ENCODE results near the gene CNNM2. TPM values are rescaled to one million over a fixed set of nuclear protein-coding genes. Genes with fewer than 3 reads are reported as not detected.
"Not testable (repeated sequence)": the region's sequence is repeated elsewhere in the genome, so short reads cannot be mapped to it uniquely, and the experiment has no call there.

CNNM2 gene
- total RNA-seq, 1 experiment from 2014 or later: 13.9 TPM

- DNase-seq (ENCODE audit: low spot score): no peak
Observed at GRCh38 chr10:102967123-102967522, 49.0 kb downstream of the CNNM2 start.

GRCh38 chr10:102970562-102971340 lies 52.7 kb downstream of the CNNM2 start:
- no peak for DNase-seq (ENCODE audit: low spot score)

GRCh38 chr10:102975483-102976379 lies 57.6 kb downstream of the CNNM2 start:
- no peak for DNase-seq (ENCODE audit: low spot score)

DNA sequence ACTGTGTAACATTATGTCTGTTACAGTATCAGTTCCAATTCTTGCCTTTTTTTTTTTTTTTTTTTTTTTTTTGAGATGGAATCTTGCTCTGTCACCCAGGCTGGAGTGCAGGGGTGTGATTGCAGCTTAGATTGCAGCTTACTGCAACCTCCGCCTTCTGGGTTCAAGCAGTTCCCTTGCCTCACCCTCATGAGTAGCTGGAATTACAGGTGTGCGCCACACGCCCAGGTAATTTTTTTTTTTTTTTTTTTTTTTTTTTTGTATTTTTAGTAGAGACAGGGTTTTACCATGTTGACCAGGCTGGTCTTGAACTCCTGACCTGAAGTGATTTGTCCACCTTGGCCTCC lies 58.3 kb downstream of the CNNM2 start:
- DNase-seq (ENCODE audit: low spot score): not testable (repeated sequence)

- no peak for DNase-seq (ENCODE audit: low spot score)
Observed at GRCh38 chr10:102982296-102982695, 64.2 kb downstream of the CNNM2 start.

DNA sequence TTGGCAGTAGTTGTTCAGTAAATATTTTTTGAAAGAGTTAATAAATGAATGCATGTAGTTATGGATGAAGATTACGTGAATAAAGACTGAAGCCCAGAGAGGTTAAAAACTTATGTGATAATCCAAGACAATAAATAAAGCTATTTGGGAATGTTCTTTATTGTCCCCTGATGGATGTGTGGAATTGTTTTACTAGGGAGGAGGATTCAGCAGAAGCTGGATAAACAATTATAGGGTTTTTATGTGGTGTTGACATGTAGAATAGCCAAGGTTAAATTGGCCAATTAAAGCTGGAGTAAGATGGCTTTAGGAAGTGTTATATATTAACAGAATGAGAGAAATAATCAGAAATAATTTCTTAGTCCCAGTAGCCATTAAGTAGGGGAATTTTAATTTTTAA lies 66.0 kb downstream of the CNNM2 start:
- DNase-seq (ENCODE audit: low spot score): no peak

GRCh38 chr10:102985811-102986210 lies 67.7 kb downstream of the CNNM2 start:
- DNase-seq (ENCODE audit: low spot score): no peak

- no peak for DNase-seq (ENCODE audit: low spot score)
Observed at GRCh38 chr10:102988404-102989314, 70.6 kb downstream of the CNNM2 start.

DNA sequence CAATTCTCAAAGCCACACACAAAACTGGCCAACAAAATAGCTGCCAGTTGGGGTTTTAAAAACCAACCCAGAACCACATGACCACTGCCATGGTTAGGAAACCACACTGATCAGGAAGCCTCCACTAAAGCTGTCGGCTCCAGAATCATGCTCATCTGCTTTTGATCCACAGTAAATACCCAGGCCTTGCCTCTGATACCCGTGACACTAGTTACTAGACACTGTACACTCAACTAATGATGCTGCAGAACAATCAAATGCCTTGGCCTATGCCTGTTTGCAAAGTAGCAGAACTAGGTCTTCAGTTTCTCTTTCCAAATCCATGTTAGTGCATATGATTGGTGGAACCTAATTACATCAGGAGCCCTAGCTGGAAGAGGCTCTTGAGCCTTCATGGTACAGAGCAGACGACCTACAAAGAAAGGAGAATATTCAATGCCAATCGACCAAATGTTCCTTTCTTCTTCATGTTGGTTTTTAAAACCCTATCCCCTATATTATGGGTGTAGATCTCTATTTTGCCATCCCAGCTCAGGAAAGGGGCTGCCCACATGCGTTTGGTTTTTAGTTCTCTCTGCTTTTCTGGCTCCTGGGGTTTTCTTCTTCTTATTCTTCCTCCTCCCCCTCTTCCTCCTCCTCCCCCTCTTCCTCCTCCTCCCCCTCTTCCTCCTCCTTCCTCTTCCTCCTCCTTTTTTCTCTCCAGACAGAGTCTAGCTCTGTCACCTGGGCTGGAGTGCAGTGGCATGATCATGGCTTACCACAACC lies 76.6 kb downstream of the CNNM2 start:
- DNase-seq (ENCODE audit: low spot score): no peak

DNA sequence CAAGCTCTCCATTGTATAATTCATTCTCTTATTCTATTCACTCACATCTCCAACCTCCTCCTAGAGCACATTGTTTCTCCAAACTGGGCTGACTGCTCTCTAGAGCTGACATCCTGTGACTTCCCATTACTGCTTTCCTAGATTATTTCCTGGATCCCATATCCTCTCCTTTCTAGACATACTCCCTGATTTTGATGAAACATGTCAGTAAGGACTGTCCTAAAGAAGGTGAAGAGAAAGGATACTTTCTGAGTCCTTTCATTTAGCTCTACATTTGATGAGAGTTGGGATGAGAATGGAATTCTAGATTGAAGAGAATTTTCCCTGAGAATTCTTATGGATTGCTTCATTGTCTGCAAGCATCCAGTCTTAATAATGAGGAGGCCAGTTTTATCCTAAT lies 78.8 kb downstream of the CNNM2 start:
- DNase-seq (ENCODE audit: low spot score): no peak

- DNase-seq (ENCODE audit: low spot score): no peak
Observed at GRCh38 chr10:102997998-102998397, 79.9 kb downstream of the CNNM2 start.

DNA sequence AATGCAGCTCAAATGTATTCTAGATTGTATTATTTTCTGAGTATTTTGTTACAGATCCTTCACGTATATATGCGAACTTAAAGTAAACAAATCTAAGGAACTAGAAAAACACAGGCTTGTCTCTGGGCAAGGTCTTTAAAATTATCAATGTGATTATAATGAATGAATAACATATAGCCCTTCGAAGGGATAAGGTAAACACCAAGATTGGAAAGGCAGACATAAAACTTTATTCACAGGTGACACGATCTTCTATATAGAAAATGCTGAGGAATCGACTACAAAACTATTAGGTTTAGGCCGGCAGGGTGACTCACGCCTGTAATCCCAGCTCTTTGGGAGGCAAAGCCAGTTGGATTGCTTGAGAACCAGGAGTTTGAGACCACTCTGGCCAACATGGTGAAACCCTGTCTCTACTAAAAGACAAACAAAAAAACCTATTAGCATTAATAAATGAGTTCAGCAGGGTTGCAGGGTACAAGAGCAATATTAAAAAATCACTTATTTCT lies 80.4 kb downstream of the CNNM2 start:
- DNase-seq (ENCODE audit: low spot score): no peak

GRCh38 chr10:103000050-103000449 lies 82.0 kb downstream of the CNNM2 start:
- not testable (repeated sequence) for DNase-seq (ENCODE audit: low spot score)

GRCh38 chr10:103007017-103007416 lies 88.9 kb downstream of the CNNM2 start:
- no peak for DNase-seq (ENCODE audit: low spot score)

- DNase-seq (ENCODE audit: low spot score): no peak
Observed at GRCh38 chr10:103013416-103013815, 95.3 kb downstream of the CNNM2 start.

DNA sequence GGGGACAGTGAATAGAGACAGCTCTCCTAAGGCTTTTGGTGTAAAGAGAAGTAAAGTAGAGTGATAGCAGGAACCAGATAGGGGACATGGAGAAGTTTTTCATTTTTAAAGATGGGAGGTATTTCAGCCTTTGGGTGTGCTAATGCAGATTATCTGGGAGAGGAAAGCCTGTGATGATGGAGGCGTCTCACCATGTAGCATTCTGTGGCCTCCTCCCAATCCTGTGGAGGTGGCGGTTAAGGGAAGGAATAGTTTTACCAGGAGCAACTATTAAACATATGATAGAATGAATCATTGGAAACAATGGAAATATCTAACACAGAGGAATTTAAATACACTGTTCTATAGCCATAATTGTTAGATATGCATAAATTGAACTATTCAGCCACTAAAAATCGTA lies 101.3 kb downstream of the CNNM2 start:
- no peak for DNase-seq (ENCODE audit: low spot score)

DNA sequence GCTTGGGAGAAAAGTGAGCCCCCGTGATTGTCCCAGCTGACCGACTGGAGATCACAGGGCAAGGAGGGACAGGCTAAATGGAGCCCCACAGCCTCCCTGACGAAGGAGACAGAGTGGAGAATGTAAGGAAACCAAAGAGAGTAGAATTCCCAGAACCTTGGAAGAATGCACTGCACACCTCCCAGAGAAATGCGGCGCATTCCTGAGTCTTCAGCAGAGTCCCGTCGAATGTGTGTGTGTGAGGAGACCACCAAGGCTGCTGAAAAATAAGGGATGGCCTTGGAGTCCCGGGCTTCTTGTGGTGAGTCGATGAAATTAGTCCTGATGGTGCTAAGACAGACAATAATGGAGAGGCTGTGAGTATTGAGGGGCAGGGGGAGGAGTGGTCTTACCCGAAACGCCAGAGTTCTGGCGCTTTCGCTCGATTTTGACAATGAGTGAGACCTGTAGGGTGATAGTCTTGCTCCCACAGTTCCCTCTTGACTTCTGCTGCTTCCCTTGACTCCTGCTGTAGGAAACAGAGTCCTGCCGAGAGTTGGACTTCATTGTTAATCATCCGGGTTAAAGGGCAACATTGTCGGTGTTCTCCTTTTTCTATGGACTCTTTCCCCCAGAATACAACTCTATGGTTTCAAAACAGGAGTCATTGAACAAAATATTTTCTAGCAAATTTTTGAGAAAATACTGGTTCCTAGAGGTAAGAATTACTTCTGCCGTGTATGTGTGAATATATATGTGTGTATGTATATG lies 103.2 kb downstream of the CNNM2 start:
- DNase-seq (ENCODE audit: low spot score): no peak

GRCh38 chr10:103021900-103022293 lies 103.8 kb downstream of the CNNM2 start:
- DNase-seq (ENCODE audit: low spot score): no peak

- DNase-seq (ENCODE audit: low spot score): no peak
Observed at GRCh38 chr10:103025696-103026095, 107.6 kb downstream of the CNNM2 start.

GRCh38 chr10:103038570-103038969 lies 120.5 kb downstream of the CNNM2 start:
- DNase-seq (ENCODE audit: low spot score): no peak

All from HT-29 (cell line).